LNCaP clone FGC (cell line): ENCODE data around the gene CSNK1A1.

ENCODE experiments used
- DNase-seq: peaks from one replicate; pipeline ENCODE4 v3.0.0-alpha.2; 2011; ENCODE audit warnings: low read depth
- H3K4me3 ChIP-seq: 2 replicates; pipeline ENCODE4 v1.5.1; 2011; ENCODE audit warnings: mild to moderate bottlenecking, low read depth, low read length, control low read depth
- TF ChIP-seq, protein P1 (sequence below): IDR thresholded peaks from 2 replicates; pipeline ENCODE4 v1.5.1; 2012; ENCODE audit warnings: mild to moderate bottlenecking; ENCODE audit not compliant: control insufficient read depth, insufficient read depth; ENCODE audit errors: extremely low read depth

CSNK1A1 gene

DNA sequence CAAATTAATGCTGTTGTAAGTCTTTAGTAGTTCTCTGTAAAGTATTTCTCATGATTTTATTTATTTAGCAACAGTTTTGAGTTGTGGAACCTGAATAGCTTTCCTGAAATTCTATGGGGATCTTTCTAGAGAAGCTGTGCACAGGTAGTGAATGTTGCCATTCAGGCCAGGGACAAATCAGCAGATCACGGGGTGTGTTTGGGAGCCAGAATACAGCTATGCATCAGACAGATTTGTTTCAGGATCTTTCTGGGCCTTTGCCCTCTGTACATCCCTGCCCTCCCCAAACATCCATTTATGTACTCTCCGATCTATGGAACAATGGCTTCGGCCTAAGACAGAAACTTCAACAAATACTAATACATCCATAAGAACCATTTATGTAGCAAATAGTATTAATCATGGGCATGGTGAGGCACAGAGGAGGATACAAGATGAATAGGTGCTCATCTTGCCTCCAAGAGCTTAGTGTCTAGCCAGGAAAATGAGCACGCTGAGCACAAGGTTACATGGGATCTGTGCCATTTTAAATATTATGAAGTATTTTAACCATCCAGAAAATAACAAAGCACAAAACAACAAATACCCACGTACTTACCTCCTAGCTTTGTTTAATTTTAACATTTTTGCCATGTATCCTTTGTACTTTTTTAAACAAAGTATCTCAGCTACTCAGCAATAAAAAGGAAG, 43.1 kb upstream of the CSNK1A1 start:
- TF ChIP-seq, protein P1, sequence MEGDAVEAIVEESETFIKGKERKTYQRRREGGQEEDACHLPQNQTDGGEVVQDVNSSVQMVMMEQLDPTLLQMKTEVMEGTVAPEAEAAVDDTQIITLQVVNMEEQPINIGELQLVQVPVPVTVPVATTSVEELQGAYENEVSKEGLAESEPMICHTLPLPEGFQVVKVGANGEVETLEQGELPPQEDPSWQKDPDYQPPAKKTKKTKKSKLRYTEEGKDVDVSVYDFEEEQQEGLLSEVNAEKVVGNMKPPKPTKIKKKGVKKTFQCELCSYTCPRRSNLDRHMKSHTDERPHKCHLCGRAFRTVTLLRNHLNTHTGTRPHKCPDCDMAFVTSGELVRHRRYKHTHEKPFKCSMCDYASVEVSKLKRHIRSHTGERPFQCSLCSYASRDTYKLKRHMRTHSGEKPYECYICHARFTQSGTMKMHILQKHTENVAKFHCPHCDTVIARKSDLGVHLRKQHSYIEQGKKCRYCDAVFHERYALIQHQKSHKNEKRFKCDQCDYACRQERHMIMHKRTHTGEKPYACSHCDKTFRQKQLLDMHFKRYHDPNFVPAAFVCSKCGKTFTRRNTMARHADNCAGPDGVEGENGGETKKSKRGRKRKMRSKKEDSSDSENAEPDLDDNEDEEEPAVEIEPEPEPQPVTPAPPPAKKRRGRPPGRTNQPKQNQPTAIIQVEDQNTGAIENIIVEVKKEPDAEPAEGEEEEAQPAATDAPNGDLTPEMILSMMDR: no peak
- DNase-seq: no peak
- no peak overlapping the region for H3K4me3 ChIP-seq

DNA sequence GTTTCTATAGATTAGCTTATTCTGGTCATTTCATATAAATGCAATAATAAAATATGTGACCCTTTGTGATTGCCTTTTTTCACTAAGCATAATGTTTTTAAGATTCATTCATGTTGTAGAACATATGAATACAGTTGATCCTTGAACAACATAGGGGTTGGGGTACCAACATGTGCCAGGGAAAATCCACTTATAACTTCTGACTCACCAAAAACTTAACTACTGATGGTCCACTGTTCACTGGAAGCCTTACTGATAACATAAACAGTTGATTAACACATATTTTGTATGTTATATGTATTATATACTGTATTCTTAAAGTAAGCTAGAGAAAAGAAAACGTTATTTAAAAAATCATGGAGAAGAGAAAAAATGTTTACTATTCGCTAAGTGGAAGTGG, 42.1 kb upstream of the CSNK1A1 start:
- H3K4me3 ChIP-seq: no peak overlapping the region
- DNase-seq: no peak
- TF ChIP-seq, protein P1: no peak

DNA sequence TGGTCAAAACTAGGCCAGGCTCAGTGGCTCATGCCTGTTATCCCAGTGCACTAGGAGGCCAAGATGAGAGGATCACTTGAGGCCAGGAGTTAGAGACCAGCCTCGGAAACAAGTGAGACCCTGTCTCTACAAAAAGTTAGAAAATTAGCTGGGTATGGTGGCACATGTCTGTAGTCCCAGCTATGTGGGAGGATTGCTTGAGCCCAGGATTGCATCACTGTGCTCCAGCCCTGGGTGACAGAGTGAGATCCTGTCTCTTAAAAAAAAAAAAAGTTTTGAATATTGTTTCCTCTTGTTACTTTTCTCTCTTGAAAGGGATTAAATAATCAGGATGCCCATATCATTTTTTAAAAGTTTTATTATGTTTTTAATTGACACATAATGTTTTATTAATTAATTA, 37.7 kb upstream of the CSNK1A1 start:
- TF ChIP-seq, protein P1: no peak
- no peak for DNase-seq
- no peak overlapping the region for H3K4me3 ChIP-seq

DNA sequence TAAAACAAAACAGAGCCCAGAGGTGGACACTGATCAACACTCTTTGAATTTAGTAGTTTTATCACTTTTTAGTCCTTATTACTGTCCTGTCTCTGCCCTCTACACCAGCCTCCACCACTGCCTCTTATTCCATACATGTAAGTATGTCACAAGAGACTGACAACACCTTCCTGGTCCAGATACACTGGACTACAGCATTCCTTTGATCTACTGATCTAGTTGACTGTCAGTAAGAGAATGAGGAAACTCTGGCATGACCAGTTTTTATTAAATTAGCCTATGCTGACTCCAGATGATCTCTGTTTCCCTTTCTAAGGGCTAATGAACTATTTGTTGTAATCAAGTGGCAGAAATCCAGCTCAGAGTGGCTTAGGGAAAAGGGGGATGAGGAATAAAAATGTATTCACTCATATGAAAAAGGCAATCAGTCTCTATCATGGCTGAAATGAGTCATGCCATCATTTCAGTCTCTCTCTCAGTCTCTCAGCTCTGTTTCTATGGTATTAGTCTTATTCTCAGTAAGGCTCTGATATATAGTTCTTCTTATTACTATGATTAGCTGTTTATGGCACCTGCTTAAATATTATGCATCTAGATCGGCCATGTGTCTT, 35.6 kb upstream of the CSNK1A1 start:
- peak; percentile 37 for DNase-seq
- TF ChIP-seq, protein P1: no peak
- no peak overlapping the region for H3K4me3 ChIP-seq

DNA sequence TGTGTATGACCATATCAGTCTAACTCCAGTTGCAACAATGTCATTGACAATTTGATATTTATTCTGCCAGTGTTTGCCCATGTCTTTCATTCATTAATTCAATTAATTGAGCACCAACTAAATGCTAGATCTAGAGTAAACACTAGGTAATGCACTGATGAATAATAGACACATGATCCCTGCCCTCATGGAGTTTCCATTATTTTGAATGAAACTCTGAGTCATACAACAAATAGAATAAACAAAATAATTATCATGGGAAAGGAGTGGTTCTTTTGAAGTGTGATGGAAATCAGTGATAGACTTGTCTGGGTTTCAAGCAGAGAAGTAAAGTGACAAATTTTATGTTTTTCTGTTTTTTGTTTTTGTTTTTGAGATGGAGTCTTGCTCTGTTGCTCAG, 34.7 kb upstream of the CSNK1A1 start:
- no peak overlapping the region for H3K4me3 ChIP-seq
- DNase-seq: no peak

DNA sequence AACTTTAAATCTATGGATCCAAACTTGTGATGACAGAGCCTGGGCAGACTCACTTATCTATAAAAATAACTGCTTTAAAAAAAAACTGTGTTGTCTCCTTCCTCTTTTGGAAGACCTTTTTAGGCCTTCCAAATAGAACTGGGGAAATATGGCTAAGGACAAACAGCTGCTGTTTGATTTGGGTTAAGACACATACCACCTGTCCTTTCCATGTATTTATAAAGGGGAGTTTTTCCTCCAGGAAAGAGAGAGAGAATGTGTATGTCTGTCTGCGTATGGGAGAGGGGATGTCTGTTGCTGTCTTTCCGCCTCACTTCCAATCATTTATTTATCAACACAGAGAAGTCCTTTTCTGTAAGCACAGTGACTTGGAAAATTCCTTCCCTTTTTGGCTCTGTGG, 32.9 kb upstream of the CSNK1A1 start:
- TF ChIP-seq, protein P1: no peak
- no peak for DNase-seq
- H3K4me3 ChIP-seq: no peak overlapping the region

More for the DNA sequence above, 34.7 kb upstream of the CSNK1A1 start:
- TF ChIP-seq, protein P1: no peak
